GM19043 (cell line): ENCODE results near the gene TULP4.
"Not testable (repeated sequence)": the region's sequence is repeated elsewhere in the genome, so short reads cannot be mapped to it uniquely, and the experiment has no call there.

Experiments used
- ATAC-seq: cut with Tn5 transposase; IDR thresholded peaks from one replicate; pipeline ENCODE4 v1.9.1; 2021; ENCODE audit warnings: low read depth; ENCODE audit not compliant: unreplicated experiment

Gene TULP4

GRCh38 chr6:158292016-158292415 is 20.2 kb upstream of the TULP4 start:
- no peak for ATAC-seq

- ATAC-seq = no peak
Measured at GRCh38 chr6:158293122-158293521, 19.1 kb upstream of the TULP4 start.

GRCh38 chr6:158295976-158296853 is 16.1 kb upstream of the TULP4 start:
- not testable (repeated sequence) for ATAC-seq

GRCh38 chr6:158296854-158297324 is 15.4 kb upstream of the TULP4 start:
- not testable (repeated sequence) for ATAC-seq

- not testable (repeated sequence) for ATAC-seq
Measured at GRCh38 chr6:158297657-158298056, 14.6 kb upstream of the TULP4 start.

GRCh38 chr6:158300306-158301143 is 11.7 kb upstream of the TULP4 start:
- not testable (repeated sequence) for ATAC-seq

GRCh38 chr6:158301561-158301960 is 10.7 kb upstream of the TULP4 start:
- not testable (repeated sequence) for ATAC-seq

GRCh38 chr6:158302195-158302796 is 10.0 kb upstream of the TULP4 start:
- not testable (repeated sequence) for ATAC-seq

GRCh38 chr6:158303210-158303731 is 9.0 kb upstream of the TULP4 start:
- ATAC-seq = no peak

GRCh38 chr6:158304254-158304653 is 8.0 kb upstream of the TULP4 start:
- ATAC-seq = no peak

- no peak for ATAC-seq
Measured at GRCh38 chr6:158309814-158310213, 2.5 kb upstream of the TULP4 start.

- ATAC-seq = no peak
Measured at GRCh38 chr6:158311193-158311592, 1.1 kb upstream of the TULP4 start.

GRCh38 chr6:158311626-158312025 is 639 bp upstream of the TULP4 start:
- ATAC-seq = no peak

GRCh38 chr6:158312672-158313397 is 570 bp downstream of the TULP4 start:
- no peak for ATAC-seq

- ATAC-seq = no peak
Measured at GRCh38 chr6:158313989-158314388, 1.7 kb downstream of the TULP4 start.

GRCh38 chr6:158314737-158315136 is 2.5 kb downstream of the TULP4 start:
- no peak for ATAC-seq

GRCh38 chr6:158316022-158316421 is 3.8 kb downstream of the TULP4 start:
- ATAC-seq = no peak

GRCh38 chr6:158321960-158322359 is 9.7 kb downstream of the TULP4 start:
- ATAC-seq = no peak

GRCh38 chr6:158322400-158322723 is 10.1 kb downstream of the TULP4 start:
- ATAC-seq = no peak
